ENCODE measurements around the gene MED29.

DNA sequence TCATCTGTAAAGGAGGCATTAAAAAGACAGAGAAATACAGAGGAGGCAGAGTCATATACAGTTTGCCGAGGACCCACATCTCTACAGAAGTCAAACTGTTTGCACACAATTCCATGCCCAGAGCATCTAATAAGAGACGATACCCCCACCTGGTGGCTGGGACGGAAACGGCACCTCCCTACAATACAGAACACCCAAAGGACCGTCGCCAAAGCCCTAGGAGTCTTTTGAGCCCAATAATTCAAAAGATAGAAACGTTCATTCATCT, 20.6 kb downstream of the MED29 start:
- no peak for TF ChIP-seq EZH2phosphoT487 (IDR thresholded peaks at IDR 0.05; ENCODE audit: low read length)
- TF ChIP-seq, protein P1, sequence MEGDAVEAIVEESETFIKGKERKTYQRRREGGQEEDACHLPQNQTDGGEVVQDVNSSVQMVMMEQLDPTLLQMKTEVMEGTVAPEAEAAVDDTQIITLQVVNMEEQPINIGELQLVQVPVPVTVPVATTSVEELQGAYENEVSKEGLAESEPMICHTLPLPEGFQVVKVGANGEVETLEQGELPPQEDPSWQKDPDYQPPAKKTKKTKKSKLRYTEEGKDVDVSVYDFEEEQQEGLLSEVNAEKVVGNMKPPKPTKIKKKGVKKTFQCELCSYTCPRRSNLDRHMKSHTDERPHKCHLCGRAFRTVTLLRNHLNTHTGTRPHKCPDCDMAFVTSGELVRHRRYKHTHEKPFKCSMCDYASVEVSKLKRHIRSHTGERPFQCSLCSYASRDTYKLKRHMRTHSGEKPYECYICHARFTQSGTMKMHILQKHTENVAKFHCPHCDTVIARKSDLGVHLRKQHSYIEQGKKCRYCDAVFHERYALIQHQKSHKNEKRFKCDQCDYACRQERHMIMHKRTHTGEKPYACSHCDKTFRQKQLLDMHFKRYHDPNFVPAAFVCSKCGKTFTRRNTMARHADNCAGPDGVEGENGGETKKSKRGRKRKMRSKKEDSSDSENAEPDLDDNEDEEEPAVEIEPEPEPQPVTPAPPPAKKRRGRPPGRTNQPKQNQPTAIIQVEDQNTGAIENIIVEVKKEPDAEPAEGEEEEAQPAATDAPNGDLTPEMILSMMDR (IDR thresholded peaks at IDR 0.05; ENCODE audit: low read length): peak; percentile 96
- TF ChIP-seq EZH2 (optimal IDR thresholded peaks at IDR 0.05; ENCODE audit: low read depth, low read length): no peak
